ENCODE measurements around the gene ACP5. TPM values are rescaled to one million over a fixed set of nuclear protein-coding genes. Genes with fewer than 3 reads are reported as not detected.
A peak's percentile ranks its signal among the peaks of the same experiment; 100 is the strongest.

The ACP5 gene
- total RNA-seq, 2 experiments from 2014 or later, result 4.7 to 6.2 TPM

DNA sequence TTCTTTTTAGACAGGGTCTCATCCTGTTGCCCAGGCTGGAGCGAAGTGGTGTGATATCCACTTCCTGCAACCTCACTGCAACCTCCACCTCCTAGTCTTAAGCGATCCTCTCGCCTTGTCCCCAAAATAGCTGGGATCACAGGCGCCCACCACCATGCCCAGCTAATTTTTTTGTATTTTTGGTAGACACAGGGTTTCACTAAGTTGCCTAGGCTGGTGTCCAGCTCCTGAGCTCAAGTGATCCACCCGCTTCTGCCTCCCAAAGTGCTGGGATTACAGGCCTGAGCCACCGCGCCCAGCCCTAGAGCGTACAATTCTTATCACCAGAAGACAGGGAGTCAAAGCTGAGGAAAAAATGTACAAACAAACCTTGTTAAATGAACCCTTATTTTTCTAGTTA lies 13.9 kb downstream of the ACP5 start:
- H3K36me3 Mint-ChIP-seq (ENCODE audit: low read depth), result peaks cover 3% of the 10 kb centered on the region
- H3K4me1 Mint-ChIP-seq (ENCODE audit: low read depth), result peaks cover 21% of the 10 kb centered on the region
- TF ChIP-seq, protein P1, sequence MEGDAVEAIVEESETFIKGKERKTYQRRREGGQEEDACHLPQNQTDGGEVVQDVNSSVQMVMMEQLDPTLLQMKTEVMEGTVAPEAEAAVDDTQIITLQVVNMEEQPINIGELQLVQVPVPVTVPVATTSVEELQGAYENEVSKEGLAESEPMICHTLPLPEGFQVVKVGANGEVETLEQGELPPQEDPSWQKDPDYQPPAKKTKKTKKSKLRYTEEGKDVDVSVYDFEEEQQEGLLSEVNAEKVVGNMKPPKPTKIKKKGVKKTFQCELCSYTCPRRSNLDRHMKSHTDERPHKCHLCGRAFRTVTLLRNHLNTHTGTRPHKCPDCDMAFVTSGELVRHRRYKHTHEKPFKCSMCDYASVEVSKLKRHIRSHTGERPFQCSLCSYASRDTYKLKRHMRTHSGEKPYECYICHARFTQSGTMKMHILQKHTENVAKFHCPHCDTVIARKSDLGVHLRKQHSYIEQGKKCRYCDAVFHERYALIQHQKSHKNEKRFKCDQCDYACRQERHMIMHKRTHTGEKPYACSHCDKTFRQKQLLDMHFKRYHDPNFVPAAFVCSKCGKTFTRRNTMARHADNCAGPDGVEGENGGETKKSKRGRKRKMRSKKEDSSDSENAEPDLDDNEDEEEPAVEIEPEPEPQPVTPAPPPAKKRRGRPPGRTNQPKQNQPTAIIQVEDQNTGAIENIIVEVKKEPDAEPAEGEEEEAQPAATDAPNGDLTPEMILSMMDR (IDR thresholded peaks at IDR 0.05), result no peak
- POLR2A ChIA-PET, result no interaction called here
- intact Hi-C loops (cut with micrococcal nuclease), result no loop called here
- ATAC-seq (no peak), DNase-seq (no peak)
- H3K27me3 Mint-ChIP-seq, result no peaks in the 10 kb centered on the region
- CTCF ChIA-PET, result interaction anchor here (1.4 to 2.8 kb wide), 3 partner anchors 9 to 24 kb away, joined by 3 to 10 read pairs (median 9); no protein-coding TSS in a partner anchor
- H3K9me3 Mint-ChIP-seq, result no peaks in the 10 kb centered on the region
- H3K27ac Mint-ChIP-seq, result no peak overlapping the region
- no peak overlapping the region for H3K4me3 Mint-ChIP-seq

DNA sequence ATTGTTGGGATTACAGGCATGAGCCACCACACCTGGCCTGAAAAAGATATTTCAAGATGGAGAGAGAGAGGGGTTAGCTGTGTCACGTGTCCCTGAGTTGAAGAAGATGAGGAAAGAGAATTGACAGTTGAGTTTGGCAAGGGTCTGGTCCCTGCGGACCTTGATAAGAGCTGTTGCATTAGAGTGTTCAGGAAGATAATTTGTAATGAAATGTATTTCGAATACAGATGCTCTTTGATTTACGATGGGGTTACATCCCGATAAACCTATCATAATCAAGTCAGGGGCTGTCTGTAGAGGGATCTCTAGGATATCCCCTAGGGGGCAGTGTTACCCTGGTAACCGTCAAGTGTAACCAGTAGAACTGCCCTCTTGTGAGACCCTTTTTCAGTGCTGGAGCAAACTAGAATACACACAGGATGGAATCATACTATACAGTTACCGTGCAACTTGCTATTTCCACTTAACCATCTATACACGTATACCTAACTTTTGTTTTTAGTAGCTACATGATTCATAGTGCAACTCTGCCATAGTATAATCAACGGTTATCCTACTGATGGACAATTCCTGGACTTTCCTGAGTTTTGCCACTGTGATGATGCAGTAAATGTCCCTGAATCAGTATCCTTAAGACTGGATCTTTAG lies 16.9 kb downstream of the ACP5 start:
- Mint-ChIP-seq H3K4me3 (peak overlapping the region; percentile 91), H3K9me3 (no peaks in the 10 kb centered on the region), H3K36me3 (ENCODE audit: low read depth) (peaks cover 9% of the 10 kb centered on the region), H3K4me1 (ENCODE audit: low read depth) (peaks cover 34% of the 10 kb centered on the region), H3K27me3 (no peaks in the 10 kb centered on the region), H3K27ac (peak overlapping the region; percentile 56)
- ChIA-PET CTCF (interaction anchor here (0.6 to 4.4 kb wide), 19 partner anchors 9 to 176 kb away, joined by 3 to 39 read pairs (median 5); partner anchors contain the start of gene ECSIT), POLR2A (interaction anchor here (0.6 to 2.0 kb wide), 8 partner anchors 18 to 137 kb away, joined by 3 to 6 read pairs (median 4); partner anchors contain the start of genes ECSIT and ZNF627)
- intact Hi-C loops (cut with micrococcal nuclease), result loop anchor here (2.0 kb wide), 1 partner anchor 26 kb away; no protein-coding TSS in a partner anchor
- ATAC-seq, result peak; percentile 64
- TF ChIP-seq, protein P1 (IDR thresholded peaks at IDR 0.05), result peak; percentile 88
- DNase-seq, result peak; percentile 80

DNA sequence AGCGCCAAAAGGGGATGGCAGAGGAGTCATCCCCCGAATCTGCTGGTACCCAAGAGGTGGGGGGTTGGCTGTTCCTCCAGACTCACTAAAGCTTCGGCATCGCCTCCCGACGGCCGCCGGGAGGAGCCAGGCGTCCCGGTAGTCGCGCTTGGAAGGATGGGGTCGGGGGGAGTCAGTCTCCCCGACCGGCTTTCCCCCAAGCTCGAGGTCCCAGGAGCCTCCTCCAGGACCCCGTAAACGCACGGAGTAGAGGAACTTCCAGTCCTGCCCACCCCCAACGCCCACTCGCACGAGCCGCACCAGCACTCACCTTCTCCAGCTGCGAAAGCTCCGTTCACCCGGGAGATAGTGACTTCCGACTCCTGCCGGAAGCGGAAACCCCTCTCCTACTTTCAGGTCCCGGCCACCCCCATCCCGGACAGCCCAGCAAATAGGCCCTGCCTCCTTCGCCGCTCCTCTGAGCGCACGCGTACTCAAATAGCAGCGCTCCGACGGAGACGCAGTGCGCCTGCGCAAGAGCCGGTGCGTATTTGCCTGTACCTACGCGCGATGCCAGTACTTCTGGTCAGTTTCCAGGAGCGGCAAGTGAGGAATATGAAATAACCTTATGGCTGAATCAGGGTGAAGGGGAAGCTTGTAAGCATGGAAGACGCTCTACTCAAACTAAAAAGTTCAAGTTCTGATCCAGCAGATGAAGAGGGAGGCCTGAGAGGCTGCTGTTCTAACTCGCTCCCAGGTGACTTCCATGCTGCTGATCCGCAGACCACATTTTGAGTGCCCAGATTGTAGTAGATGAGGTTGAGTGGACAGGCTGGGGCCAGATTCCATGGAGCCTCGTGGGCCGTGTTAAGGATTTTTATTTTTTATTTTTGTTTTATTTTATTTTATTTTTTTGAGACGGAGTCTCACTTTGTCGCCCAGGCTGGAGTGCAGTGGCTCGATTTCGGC lies 18.3 kb downstream of the ACP5 start, which contains the start of gene ELOF1:
Gene ELOF1 (minus strand): TSS at position 350 of the 948 bp plus-strand sequence. CDS start 4,883 bp downstream, outside the sequence.
- ChIA-PET POLR2A (interaction anchor here (0.6 to 2.1 kb wide), 21 partner anchors 8 to 281 kb away, joined by 3 to 17 read pairs (median 4); partner anchors contain the start of genes ACP5, ZNF627 and ZNF823), CTCF (interaction anchor here (1.0 to 4.4 kb wide), 14 partner anchors 10 to 183 kb away, joined by 3 to 39 read pairs (median 6); partner anchors contain the start of gene ECSIT)
- TF ChIP-seq, protein P1 (IDR thresholded peaks at IDR 0.05), result no peak
- Mint-ChIP-seq H3K27ac (peak within 1 kb of the TSS; percentile 93), H3K4me1 (ENCODE audit: low read depth) (peaks cover 41% of the 10 kb centered on the region), H3K9me3 (no peaks in the 10 kb centered on the region), H3K27me3 (no peaks in the 10 kb centered on the region), H3K4me3 (peak within 1 kb of the TSS; percentile 91), H3K36me3 (ENCODE audit: low read depth) (peaks cover 14% of the 10 kb centered on the region)
- peak; percentile 96 for ATAC-seq
- intact Hi-C loops (cut with micrococcal nuclease), result no loop called here
- peak; percentile 99 for DNase-seq

DNA sequence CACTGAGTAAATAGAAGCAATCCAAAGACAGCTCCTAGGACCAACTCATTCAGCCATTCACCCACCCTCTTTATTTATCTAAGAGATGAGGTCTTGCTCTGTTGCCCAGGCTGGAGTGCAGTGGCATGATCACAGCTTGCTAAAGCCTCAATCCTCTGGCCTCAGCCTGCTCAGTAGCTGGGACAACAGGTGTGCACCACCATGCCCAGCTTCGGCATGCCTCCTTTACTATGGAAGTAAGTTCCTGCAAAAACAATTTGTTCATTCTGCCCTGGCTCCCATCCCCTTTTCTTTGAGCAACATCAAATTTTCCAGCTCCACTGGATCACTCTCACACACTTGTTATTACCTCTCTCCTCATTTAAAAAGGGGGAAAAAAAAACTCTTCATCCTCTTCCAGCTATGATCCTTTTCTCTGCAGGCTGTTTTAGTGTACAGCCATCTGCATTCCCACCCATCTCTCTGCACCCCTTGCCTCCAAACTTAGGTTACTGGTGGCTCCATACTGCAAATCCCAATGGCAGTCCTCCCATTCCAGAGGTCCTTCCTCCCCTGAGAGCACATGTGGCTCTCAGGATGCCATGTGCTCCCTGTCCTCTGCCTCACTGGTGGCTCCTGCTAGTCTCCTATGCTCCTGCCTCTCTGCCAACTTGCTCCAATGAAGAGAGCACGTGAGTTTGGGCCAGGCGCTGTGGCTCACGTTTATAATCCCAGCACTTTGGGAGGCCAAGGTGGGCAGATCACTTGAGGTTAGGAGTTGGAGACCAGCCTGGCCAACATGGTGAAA lies 20.6 kb downstream of the ACP5 start:
- CTCF ChIA-PET, result interaction anchor here (0.7 to 1.4 kb wide), 2 partner anchors 35 to 75 kb away, joined by 3 read pairs; no protein-coding TSS in a partner anchor
- ATAC-seq, result no peak
- H3K9me3 Mint-ChIP-seq, result no peaks in the 10 kb centered on the region
- peak overlapping the region; percentile 6 for H3K27ac Mint-ChIP-seq
- H3K4me1 Mint-ChIP-seq (ENCODE audit: low read depth), result peaks cover 42% of the 10 kb centered on the region
- no peak for DNase-seq
- intact Hi-C loops (cut with micrococcal nuclease), result no loop called here
- peaks cover 22% of the 10 kb centered on the region for H3K36me3 Mint-ChIP-seq (ENCODE audit: low read depth)
- no peaks in the 10 kb centered on the region for H3K27me3 Mint-ChIP-seq
- TF ChIP-seq, protein P1 (IDR thresholded peaks at IDR 0.05), result no peak
- H3K4me3 Mint-ChIP-seq, result peak overlapping the region; percentile 91
- POLR2A ChIA-PET, result interaction anchor here (0.6 kb wide), 1 partner anchor 372 kb away, joined by 4 read pairs; no protein-coding TSS in a partner anchor
